RWPE2 (cell line): ENCODE data around the gene RELCH.

Source experiments
- ATAC-seq: fragments of 200-7000 bp; cut with Tn5 transposase; 3 replicates; pipeline ENCODE4 v1.9.1; 2021; ENCODE audit warnings: low read depth
- DNase-seq: peaks from one replicate; pipeline ENCODE4 v3.0.0-alpha.2; 2020; ENCODE audit warnings: low spot score
- H3K27ac ChIP-seq: fragments of 450-650 bp; 2 replicates; pipeline ENCODE4 v1.5.1; 2017; ENCODE audit warnings: mild to moderate bottlenecking; ENCODE audit not compliant: poor library complexity, severe bottlenecking
- H3K27me3 ChIP-seq: fragments of 250-450 bp; sonication (Bioruptor Pico); 2 replicates; pipeline ENCODE4 v1.5.1; 2021; ENCODE audit warnings: mild to moderate bottlenecking, moderate library complexity; ENCODE audit not compliant: insufficient read depth, poor library complexity, severe bottlenecking
- H3K36me3 ChIP-seq: fragments of 250-450 bp; sonication (Bioruptor Pico); 2 replicates; pipeline ENCODE4 v1.5.1; 2020; ENCODE audit warnings: low read depth, mild to moderate bottlenecking, moderate library complexity
- H3K4me1 ChIP-seq: fragments of 250-450 bp; sonication (Bioruptor Pico); 2 replicates; pipeline ENCODE4 v1.5.1; 2021; ENCODE audit warnings: mild to moderate bottlenecking, moderate library complexity; ENCODE audit not compliant: insufficient read depth, poor library complexity, severe bottlenecking
- H3K4me3 ChIP-seq: fragments of 250-450 bp; sonication (Bioruptor Pico); 2 replicates; pipeline ENCODE4 v1.5.1; 2021; ENCODE audit warnings: mild to moderate bottlenecking, moderate library complexity; ENCODE audit not compliant: severe bottlenecking
- H3K9me3 ChIP-seq: fragments of 250-450 bp; sonication (Bioruptor Pico); 2 replicates; pipeline ENCODE4 v1.5.1; 2021; ENCODE audit warnings: mild to moderate bottlenecking, moderate library complexity; ENCODE audit not compliant: severe bottlenecking
- CTCF ChIP-seq: fragments of 450-650 bp; IDR thresholded peaks from one replicate; pipeline ENCODE4 v1.5.1; 2017; ENCODE audit warnings: mild to moderate bottlenecking, moderate library complexity; ENCODE audit not compliant: poor library complexity, severe bottlenecking

The RELCH gene

GRCh38 chr18:62187543-62188510 is 772 bp downstream of the RELCH start:
- TF ChIP-seq CTCF: peak; percentile 34
- peaks cover 12% of the 10 kb centered on the region for H3K4me1 ChIP-seq
- H3K27ac ChIP-seq: peak overlapping the region; percentile 60
- ATAC-seq (peak; percentile 19; the same call in 2 of the 3 replicates), DNase-seq (peak; percentile 38)
- H3K9me3 ChIP-seq: no peaks in the 10 kb centered on the region
- no peaks in the 10 kb centered on the region for H3K27me3 ChIP-seq
- H3K4me3 ChIP-seq: peak overlapping the region; percentile 85
- H3K36me3 ChIP-seq: peaks cover 12% of the 10 kb centered on the region; the same call in 1 of the 2 replicates

- no peak for TF ChIP-seq CTCF
- Histone ChIP-seq H3K27ac (no peak overlapping the region), H3K4me3 (peak overlapping the region; percentile 85), H3K4me1 (peaks cover 12% of the 10 kb centered on the region), H3K27me3 (no peaks in the 10 kb centered on the region), H3K9me3 (no peaks in the 10 kb centered on the region), H3K36me3 (peaks cover 12% of the 10 kb centered on the region; the same call in 1 of the 2 replicates)
- DNase-seq: no peak
- no peak for ATAC-seq
Observed at GRCh38 chr18:62189208-62189607, 2.2 kb downstream of the RELCH start.

GRCh38 chr18:62196079-62196478 is 9.0 kb downstream of the RELCH start:
- no peak for TF ChIP-seq CTCF
- DNase-seq (no peak), ATAC-seq (no peak)
- Histone ChIP-seq H3K4me3 (no peak overlapping the region), H3K36me3 (0 out of 2 replicates have a peak, but pooled peaks cover 8% of the 10 kb centered on the region), H3K4me1 (peaks cover 8% of the 10 kb centered on the region), H3K9me3 (no peaks in the 10 kb centered on the region), H3K27me3 (no peaks in the 10 kb centered on the region), H3K27ac (no peak overlapping the region)

- H3K4me3 ChIP-seq: no peak overlapping the region
- peaks cover 17% of the 10 kb centered on the region for H3K4me1 ChIP-seq
- no peak for TF ChIP-seq CTCF
- H3K27ac ChIP-seq: no peak overlapping the region
- H3K36me3 ChIP-seq: 0 out of 2 replicates have a peak, but pooled peaks cover 3% of the 10 kb centered on the region
- ATAC-seq (no peak), DNase-seq (no peak)
- no peaks in the 10 kb centered on the region for H3K27me3 ChIP-seq
- H3K9me3 ChIP-seq: no peaks in the 10 kb centered on the region
Observed at GRCh38 chr18:62196980-62197379, 9.9 kb downstream of the RELCH start.

- ATAC-seq (peak; percentile 69; the same call in 2 of the 3 replicates), DNase-seq (no peak)
- H3K27me3 ChIP-seq: no peaks in the 10 kb centered on the region
Observed at GRCh38 chr18:62198259-62198658, 11.2 kb downstream of the RELCH start.

More at GRCh38 chr18:62198259-62198658, 11.2 kb downstream of the RELCH start:
- H3K9me3 ChIP-seq: no peaks in the 10 kb centered on the region
- peaks cover 24% of the 10 kb centered on the region for H3K4me1 ChIP-seq
- H3K36me3 ChIP-seq: no peaks in the 10 kb centered on the region
- H3K4me3 ChIP-seq: no peak overlapping the region
- no peak overlapping the region for H3K27ac ChIP-seq
- no peak for TF ChIP-seq CTCF
